WERI-Rb-1 (cell line): ENCODE results near the gene WDTC1.
"Not testable (repeated sequence)": the region's sequence is repeated elsewhere in the genome, so short reads cannot be mapped to it uniquely, and the experiment has no call there.

ENCODE experiments used
- DNase-seq: peaks from one replicate; pipeline ENCODE4 v3.0.0-alpha.2; 2020
- H3K27ac ChIP-seq: fragments of 250-450 bp; sonication (Bioruptor Pico); 2 replicates; pipeline ENCODE4 v1.5.1; 2020; ENCODE audit warnings: mild to moderate bottlenecking, moderate library complexity
- H3K27me3 ChIP-seq: fragments of 250-450 bp; sonication (Bioruptor Pico); 2 replicates; pipeline ENCODE4 v1.5.1; 2021; ENCODE audit warnings: mild to moderate bottlenecking, low read depth, moderate library complexity; ENCODE audit not compliant: insufficient read depth, severe bottlenecking
- H3K36me3 ChIP-seq: fragments of 250-450 bp; sonication (Bioruptor Pico); 2 replicates; pipeline ENCODE4 v1.5.1; 2020; ENCODE audit warnings: mild to moderate bottlenecking, moderate library complexity
- H3K4me3 ChIP-seq: 2 replicates; pipeline ENCODE4 v1.5.1; 2011; ENCODE audit warnings: low read depth, mild to moderate bottlenecking, control low read depth, low read length
- H3K9me3 ChIP-seq: fragments of 250-450 bp; sonication (Bioruptor Pico); 2 replicates; pipeline ENCODE4 v1.5.1; 2021; ENCODE audit warnings: mild to moderate bottlenecking, moderate library complexity; ENCODE audit not compliant: severe bottlenecking
- TF ChIP-seq, protein P1 (sequence below): IDR thresholded peaks from 2 replicates; pipeline ENCODE4 v1.5.1; 2011; ENCODE audit warnings: low read depth, mild to moderate bottlenecking, control low read depth, inconsistent platforms, low read length

WDTC1 gene

DNA sequence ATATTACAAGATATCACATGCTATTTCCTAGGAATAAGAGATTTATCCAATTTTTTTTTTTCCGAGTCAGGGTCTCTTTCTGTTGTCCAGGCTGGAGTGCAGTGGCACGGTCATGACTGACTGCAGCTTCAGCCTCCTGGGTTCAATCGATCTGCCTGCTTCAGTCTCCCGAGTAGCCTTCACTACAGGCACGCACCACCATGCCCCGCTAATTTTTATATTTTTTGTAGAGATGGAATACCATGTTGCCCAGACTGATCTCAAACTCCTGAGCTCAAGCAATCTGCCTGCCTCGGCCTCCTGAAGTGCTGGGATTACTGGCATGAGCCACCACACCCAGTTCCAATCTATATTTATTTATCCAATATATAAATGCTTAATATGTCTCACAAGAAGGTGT lies 18.0 kb upstream of the WDTC1 start:
- Histone ChIP-seq H3K27ac (no peak overlapping the region), H3K9me3 (no peaks in the 10 kb centered on the region), H3K27me3 (no peaks in the 10 kb centered on the region), H3K36me3 (no peaks in the 10 kb centered on the region), H3K4me3 (no peak overlapping the region)
- TF ChIP-seq, protein P1, sequence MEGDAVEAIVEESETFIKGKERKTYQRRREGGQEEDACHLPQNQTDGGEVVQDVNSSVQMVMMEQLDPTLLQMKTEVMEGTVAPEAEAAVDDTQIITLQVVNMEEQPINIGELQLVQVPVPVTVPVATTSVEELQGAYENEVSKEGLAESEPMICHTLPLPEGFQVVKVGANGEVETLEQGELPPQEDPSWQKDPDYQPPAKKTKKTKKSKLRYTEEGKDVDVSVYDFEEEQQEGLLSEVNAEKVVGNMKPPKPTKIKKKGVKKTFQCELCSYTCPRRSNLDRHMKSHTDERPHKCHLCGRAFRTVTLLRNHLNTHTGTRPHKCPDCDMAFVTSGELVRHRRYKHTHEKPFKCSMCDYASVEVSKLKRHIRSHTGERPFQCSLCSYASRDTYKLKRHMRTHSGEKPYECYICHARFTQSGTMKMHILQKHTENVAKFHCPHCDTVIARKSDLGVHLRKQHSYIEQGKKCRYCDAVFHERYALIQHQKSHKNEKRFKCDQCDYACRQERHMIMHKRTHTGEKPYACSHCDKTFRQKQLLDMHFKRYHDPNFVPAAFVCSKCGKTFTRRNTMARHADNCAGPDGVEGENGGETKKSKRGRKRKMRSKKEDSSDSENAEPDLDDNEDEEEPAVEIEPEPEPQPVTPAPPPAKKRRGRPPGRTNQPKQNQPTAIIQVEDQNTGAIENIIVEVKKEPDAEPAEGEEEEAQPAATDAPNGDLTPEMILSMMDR: no peak
- DNase-seq: no peak

DNA sequence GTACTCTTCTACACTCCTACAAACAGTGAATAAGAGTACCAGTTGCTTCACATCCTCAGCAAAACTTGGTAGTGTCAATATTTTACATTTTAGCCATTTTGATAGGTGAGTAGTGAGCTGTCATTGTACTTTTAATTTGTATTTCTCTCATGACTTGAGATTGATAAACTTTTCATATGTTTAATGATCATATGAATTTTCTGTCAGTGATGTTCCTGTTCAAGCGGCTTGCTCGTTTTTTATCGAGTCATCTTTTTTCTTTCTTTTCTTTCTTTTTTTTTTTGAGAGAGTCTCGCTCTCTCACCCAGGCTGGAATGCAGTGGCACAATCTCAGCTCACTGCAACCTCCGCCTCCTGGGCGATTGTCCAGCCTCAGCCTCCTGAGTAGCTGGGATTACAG lies 17.0 kb upstream of the WDTC1 start:
- no peaks in the 10 kb centered on the region for H3K36me3 ChIP-seq
- no peaks in the 10 kb centered on the region for H3K27me3 ChIP-seq
- TF ChIP-seq, protein P1: no peak

DNA sequence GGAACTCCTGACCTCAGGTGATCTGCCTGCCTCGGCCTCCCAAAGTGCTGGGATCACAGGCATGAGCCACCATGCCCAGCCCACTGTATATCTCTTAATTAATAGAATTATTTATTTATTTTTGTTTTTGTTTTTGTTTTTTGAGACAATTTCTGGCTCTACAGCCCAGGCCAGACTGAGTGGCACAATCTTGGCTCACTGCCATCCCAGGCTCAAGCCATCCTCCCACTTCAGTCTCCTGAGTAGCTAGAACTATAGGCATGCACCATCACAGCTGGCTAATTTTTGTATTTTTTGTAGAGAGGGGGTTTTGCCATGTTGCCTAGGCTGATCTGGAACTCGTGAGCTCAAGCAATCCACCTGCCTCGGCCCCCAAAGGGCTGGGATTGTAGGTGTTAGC lies 15.7 kb upstream of the WDTC1 start:
- H3K9me3 ChIP-seq: no peaks in the 10 kb centered on the region
- no peak for DNase-seq
- H3K4me3 ChIP-seq: no peak overlapping the region
- TF ChIP-seq, protein P1: no peak
- H3K27ac ChIP-seq: no peak overlapping the region
- H3K36me3 ChIP-seq: no peaks in the 10 kb centered on the region
- H3K27me3 ChIP-seq: no peaks in the 10 kb centered on the region

More for the DNA sequence above, 17.0 kb upstream of the WDTC1 start:
- DNase-seq: no peak
- no peaks in the 10 kb centered on the region for H3K9me3 ChIP-seq
- no peak overlapping the region for H3K27ac ChIP-seq
- H3K4me3 ChIP-seq: no peak overlapping the region

DNA sequence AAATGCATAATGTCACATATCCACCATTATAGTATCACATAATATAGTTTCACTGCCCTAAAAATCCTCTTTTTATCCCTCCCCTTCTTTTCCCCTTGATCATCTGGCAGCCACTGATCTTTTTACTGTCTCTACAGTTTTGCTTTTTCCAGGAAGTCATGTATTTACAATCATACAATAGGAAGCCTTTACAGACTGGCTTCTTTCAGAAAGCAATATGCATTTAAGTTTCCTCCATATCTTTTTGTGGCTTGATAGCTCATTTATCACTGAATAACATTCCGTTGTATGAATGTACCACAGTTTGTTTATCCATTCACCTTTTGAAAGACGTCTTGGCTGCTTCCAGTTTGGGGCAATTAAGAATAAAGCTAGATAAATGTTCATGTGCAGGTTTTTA lies 14.3 kb upstream of the WDTC1 start:
- DNase-seq: no peak
- Histone ChIP-seq H3K4me3 (no peak overlapping the region), H3K9me3 (no peaks in the 10 kb centered on the region), H3K27me3 (no peaks in the 10 kb centered on the region), H3K36me3 (no peaks in the 10 kb centered on the region), H3K27ac (peak overlapping the region; percentile 35)
- TF ChIP-seq, protein P1: no peak

DNA sequence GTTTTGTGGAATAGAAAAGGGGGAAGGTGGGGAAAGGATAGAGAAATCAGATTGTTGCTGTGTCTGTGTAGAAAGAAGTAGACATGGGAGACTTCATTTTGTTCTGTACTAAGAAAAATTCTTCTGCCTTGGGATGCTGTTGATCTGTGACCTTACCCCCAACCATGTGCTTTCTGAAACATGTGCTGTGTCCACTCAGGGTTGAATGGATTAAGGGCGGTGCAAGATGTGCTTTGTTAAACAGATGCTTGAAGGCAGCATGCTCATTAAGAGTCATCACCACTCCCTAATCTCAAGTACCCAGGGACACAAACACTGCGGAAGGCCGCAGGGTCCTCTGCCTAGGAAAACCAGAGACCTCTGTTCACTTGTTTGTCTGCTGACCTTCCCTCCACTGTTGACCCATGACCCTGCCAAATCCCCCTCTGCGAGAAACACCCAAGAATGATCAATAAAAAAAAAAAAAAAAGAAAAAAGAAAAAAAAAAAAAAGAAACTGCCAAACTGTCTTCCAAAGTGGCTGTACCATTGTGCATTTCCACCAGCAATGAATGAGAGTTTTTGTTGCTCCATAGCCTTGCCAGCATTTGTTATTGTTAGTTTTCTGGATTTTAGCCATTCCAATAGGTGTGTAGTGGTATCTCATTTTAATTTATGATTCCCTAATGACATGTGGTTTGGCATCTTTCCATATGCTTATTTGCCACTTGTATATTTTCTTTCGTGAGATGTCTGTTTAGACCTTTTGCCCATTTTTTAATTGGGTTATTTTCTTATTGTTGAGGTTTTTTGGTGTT lies 13.5 kb upstream of the WDTC1 start:
- DNase-seq, H3K9me3 ChIP-seq, H3K36me3 ChIP-seq, H3K4me3 ChIP-seq, H3K27me3 ChIP-seq: not testable (repeated sequence)
- H3K27ac ChIP-seq: peak overlapping the region; percentile 35

DNA sequence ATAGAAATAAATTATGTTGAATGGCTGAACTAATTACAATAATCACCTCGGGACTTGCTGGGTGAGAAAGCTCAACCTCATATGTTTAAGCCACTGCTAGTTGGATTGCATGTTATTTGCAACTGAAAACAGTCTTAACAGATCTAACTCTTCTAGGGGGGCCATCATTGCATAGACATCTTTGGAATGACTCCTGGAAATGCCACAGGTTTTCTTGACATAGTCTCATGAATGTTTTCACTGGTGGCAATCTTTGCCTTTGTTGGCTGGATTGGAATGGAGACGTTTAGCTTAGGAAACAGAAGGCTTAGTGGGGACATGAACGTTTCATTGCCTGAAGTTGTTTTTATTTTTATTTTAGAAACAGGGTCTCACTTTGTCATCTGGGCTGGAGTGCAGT lies 8.8 kb upstream of the WDTC1 start:
- DNase-seq: no peak
- Histone ChIP-seq H3K27me3 (no peaks in the 10 kb centered on the region), H3K9me3 (no peaks in the 10 kb centered on the region), H3K36me3 (no peaks in the 10 kb centered on the region), H3K27ac (no peak overlapping the region), H3K4me3 (no peak overlapping the region)
- TF ChIP-seq, protein P1: no peak
